ENCODE data around the gene ATP4B.

ATP4B gene

DNA sequence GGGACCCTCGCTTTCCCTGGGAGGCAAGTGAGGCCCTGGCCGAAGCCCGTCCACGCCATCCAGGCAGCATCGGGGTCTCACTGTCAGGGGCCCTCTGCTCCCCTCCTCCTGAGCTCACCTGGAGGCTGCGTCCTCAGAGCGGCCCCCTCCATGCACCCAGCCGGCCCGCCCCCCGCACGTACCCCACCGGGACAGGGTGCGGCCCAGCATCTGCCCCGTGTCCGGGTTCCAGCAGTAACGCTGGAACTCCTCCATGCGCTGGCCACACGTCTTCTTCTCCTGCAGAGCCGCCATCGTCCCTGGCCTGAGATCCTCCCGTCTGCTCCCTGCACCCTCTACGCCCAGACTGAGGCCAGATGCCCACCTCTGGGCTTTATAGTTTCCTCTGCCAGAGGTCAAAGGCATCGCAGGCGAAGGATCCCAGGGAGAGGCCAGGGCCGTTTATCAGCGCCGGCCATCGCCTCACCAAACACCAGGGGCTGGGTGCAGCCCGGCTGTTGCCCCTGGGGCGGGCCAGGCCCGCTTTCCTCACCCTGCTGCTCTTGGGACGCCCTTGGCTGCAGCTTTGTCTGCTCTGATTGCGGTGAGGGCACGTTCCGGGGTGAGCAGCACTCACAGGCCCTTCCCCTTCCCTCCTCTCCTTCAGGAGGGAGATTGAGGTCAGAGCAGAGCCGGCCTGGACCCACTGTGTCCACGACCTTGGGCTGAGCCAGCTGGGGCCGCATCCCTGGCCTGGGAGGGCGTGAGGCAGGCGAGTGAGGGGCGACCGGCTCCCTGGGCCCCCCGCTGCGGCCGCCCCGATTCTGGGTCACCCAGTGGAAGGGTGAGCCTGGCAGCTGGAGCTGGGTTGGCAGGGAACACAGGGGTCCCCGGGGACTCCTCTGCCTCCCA lies at the start of gene ATP4B:
Gene ATP4B (minus strand): TSS at position 348 of the 891 bp plus-strand sequence. CDS start 54 bp downstream, at position 294.
- in situ Hi-C loops (cut with HindIII; ENCODE audit: low sequenced_read_pairs) = no loop called here
- no peak within 1 kb of the TSS for H3K4me3 ChIP-seq (ENCODE audit: low read depth, low read length)
- DNase-seq (ENCODE audit: low read depth) = no peak
- TF ChIP-seq, protein P1, sequence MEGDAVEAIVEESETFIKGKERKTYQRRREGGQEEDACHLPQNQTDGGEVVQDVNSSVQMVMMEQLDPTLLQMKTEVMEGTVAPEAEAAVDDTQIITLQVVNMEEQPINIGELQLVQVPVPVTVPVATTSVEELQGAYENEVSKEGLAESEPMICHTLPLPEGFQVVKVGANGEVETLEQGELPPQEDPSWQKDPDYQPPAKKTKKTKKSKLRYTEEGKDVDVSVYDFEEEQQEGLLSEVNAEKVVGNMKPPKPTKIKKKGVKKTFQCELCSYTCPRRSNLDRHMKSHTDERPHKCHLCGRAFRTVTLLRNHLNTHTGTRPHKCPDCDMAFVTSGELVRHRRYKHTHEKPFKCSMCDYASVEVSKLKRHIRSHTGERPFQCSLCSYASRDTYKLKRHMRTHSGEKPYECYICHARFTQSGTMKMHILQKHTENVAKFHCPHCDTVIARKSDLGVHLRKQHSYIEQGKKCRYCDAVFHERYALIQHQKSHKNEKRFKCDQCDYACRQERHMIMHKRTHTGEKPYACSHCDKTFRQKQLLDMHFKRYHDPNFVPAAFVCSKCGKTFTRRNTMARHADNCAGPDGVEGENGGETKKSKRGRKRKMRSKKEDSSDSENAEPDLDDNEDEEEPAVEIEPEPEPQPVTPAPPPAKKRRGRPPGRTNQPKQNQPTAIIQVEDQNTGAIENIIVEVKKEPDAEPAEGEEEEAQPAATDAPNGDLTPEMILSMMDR (IDR thresholded peaks at IDR 0.05; ENCODE audit: low read depth, low read length, missing control alignments) = no peak

DNA sequence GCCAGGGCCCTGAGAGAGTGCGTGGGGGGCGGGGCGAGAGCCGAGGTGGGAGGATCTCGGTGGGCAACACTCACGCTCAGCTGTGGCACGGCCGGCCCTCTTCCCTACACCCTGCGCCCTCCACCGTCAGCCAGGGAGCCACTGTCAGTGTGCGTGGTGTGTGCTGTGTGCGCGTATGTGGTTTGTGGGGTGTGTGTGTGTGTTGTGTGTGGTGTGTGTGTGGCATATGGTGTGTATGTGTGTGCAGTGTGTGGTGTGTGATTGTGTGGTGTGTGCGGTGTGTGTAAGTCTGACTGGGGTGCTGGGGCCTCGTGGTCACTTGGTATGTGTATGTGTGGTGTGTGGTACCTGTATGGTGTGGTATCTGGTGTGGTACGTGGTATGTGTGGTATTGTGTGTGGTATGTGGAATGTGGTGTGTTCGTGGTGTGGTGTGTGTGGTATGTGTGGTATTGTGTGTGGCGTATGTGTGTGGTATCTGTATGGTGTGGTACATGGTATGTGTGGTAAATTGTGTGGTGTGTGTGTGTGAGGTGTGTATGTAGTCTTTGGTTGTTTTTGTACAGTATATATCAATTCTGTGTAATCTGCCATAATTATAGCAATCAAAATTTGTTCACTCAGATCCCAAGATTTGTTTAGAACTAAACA lies 14.1 kb upstream of the ATP4B start:
- H3K4me3 ChIP-seq (ENCODE audit: low read depth, low read length) = no peak overlapping the region
- TF ChIP-seq, protein P1 (IDR thresholded peaks at IDR 0.05; ENCODE audit: low read depth, low read length, missing control alignments) = no peak
- DNase-seq (ENCODE audit: low read depth) = no peak
- in situ Hi-C loops (cut with HindIII; ENCODE audit: low sequenced_read_pairs) = no loop called here

DNA sequence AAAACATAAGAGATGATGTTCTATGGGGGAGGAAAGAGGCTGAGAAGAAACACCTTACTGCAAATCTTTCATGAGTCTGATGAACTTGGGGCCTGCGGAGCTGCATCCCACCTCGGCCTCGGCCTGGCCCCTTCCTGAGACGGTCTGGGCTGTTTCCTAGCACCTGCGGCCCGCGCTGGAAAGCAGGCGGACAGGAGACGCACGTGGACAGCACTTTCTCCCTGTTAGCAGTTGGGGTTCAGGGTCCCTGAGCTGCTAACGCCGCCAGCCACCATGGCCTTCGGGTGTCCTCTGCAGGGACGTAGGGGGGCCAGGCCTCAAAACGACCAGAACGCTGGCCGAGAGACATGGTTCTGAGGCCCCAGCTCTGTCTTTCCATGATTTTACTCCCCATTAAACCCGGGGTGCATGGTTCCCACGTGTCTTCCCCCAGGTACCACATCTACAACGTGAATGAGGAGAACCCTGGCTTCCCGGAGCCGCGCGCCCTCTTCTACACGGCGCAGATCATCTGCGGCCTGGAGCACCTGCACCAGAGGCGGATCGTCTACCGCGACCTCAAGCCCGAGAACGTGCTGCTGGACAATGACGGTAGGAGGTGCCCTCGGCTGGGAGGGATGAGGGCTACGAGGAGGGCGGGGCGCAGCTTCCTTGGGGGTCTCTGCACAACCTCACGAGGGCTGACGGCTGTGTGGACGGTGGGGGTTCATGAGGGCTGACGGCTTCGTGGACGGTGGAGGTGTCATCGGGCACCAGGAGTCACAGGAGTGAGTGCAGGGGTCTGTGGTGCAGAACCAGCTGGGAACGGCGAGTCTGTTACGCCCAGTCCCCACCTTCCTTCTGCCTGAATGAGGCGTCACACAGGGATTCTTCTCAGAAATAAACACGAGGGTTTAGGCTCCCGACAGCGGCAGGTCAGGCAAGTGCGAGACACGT lies 13.3 kb upstream of the ATP4B start:
- no peak overlapping the region for H3K4me3 ChIP-seq (ENCODE audit: low read depth, low read length)
- DNase-seq (ENCODE audit: low read depth) = no peak
- TF ChIP-seq, protein P1 (IDR thresholded peaks at IDR 0.05; ENCODE audit: low read depth, low read length, missing control alignments) = no peak
- in situ Hi-C loops (cut with HindIII; ENCODE audit: low sequenced_read_pairs) = no loop called here

DNA sequence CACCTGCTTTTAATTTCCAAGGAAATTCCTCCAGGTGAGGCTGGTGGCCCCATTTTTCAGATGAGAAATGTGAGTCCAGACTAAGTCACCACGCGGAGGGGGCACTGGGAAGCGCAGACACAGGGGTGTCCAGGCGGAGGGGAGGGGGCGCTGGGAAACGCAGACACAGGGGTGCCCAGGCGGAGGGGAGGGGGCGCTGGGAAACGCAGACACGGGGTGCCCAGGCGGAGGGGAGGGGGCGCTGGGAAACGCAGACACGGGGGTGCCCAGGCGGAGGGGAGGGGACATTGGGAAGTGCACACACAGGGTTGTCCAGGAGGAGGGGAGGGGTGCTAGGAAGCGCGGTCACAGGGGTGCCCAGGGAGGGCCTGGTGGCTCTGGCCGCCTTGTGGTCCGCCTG lies 12.5 kb upstream of the ATP4B start:
- H3K4me3 ChIP-seq (ENCODE audit: low read depth, low read length) = no peak overlapping the region
- TF ChIP-seq, protein P1 (IDR thresholded peaks at IDR 0.05; ENCODE audit: low read depth, low read length, missing control alignments) = no peak
- in situ Hi-C loops (cut with HindIII; ENCODE audit: low sequenced_read_pairs) = no loop called here
- DNase-seq (ENCODE audit: low read depth) = no peak

DNA sequence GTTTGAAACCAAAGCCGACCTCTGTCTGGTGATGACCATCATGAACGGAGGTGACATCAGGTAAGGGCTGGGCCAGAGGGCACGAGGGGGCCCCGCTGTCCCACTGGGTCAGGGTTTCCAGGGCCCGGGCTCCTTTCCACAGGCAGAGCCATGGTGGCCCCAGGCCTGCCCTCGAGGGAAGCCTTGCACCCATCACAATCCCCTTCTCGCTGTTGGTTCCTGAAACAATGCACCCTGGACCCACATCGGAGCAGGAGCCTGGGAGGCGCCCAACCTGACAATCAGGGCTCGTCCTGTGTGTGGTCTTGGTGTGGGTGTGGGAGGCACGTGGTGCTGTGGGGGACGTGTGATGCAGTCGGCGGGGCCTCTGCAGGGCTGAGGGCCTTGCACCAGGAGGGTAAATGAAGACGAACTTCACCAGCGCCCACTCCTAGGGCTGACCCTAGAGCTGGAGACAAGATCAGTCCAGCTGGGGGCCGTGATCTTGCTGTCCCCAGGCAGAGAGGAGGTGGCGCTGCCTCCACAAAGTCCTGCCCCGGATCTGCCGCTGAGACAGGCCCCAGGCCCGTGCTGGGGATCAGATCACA lies 11.8 kb upstream of the ATP4B start:
- no peak for DNase-seq (ENCODE audit: low read depth)
- no peak overlapping the region for H3K4me3 ChIP-seq (ENCODE audit: low read depth, low read length)
- TF ChIP-seq, protein P1 (IDR thresholded peaks at IDR 0.05; ENCODE audit: low read depth, low read length, missing control alignments) = no peak
- in situ Hi-C loops (cut with HindIII; ENCODE audit: low sequenced_read_pairs) = no loop called here

Data from astrocyte of the cerebellum (primary cell).